Astrocyte of the spinal cord (primary cell): ENCODE data around the gene SRGAP2C.
"Not testable (repeated sequence)": the region's sequence is repeated elsewhere in the genome, so short reads cannot be mapped to it uniquely, and the experiment has no call there.

Experiments
- DNase-seq: peaks from one replicate; pipeline ENCODE4 v3.0.0; 2011; ENCODE audit warnings: low read depth, low spot score
- H3K4me3 ChIP-seq: 2 replicates; pipeline ENCODE4 v1.5.1; 2011; ENCODE audit warnings: low read depth, mild to moderate bottlenecking, low read length, moderate library complexity
- in situ Hi-C: cut with HindIII; loops from 2 replicates; pipeline ENCODE4 v1.10.0; 2017; ENCODE audit warnings: low sequenced_read_pairs

Gene SRGAP2C

DNA sequence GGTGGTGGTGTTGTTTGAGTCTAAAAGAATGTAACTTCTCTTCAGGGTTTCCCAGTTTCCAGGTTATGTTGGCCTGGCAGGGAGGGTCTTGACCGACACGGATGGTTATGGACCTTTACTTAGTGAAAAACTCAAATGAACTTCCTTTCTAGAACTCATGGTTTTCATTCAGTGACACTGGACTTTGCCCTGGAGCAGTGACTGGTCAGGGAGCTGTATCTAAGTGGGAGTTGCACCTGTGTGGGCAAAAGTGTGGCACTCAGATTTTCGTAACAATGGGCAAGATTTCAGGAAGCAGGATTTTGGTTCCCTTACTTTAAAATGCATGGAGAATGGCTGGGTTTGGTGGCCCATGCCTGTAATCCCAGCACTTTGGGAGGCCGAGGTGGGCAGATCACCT, 67.9 kb downstream of the SRGAP2C start:
- H3K4me3 ChIP-seq, in situ Hi-C loops, DNase-seq: not testable (repeated sequence)

DNA sequence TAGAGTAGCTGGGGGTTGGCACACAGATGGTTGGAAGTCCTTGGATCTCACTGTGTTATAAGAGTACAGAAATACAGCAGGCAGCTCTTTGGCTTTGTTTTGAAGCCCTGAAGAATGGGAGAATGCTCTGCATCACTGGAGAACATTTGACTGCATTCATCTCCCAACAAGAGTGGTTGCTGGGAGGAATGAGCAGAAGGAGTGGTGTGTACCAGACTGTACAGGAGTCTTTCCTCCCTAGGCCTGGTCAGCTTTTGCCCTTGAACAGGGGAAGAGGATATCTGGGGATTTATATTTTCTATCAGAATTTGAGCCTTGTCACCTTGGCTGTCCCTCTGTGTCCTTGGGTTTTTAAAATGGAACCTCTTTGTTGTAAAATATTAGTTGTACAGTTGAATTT, 69.8 kb downstream of the SRGAP2C start:
- H3K4me3 ChIP-seq, in situ Hi-C loops, DNase-seq: not testable (repeated sequence)

DNA sequence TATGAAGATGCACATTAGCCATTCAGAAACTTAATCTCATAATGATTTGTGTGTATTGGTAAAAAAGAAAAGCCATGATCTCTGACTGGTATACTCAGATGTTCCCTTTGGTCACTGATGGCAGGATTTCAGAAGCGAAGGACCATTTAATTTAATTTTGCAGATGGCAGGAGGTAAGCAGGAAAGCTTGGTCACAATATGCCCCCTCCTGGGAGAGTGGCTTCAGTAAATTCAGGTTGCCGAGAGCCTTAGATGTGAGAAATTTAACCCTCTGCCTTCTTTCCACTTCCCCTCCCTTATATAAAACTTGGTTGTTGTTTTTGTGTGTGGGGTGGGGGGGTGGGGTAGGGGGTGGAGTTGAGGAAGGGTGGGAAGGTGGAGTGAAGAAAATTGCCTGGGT, 72.9 kb downstream of the SRGAP2C start:
- in situ Hi-C loops, result not testable (repeated sequence)

DNA sequence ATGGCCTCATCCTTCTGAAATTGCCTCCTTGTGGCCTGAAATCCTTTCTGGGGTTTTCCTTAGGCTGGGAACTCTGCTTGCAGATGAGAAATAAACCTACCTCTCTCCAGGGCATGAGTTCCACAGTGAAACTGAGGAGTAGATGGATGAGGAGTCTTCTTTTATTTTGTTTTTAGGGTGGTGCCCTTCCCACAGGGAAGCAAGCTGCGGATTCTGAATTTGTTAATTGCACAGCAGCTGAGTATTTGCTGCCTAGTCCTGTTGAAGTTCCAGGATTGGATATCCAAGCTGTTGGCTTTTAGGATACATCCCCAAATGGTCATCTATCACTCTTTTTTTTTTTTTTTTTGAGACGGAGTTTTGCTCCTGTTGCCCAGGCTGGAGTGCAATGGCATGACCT, 73.4 kb downstream of the SRGAP2C start:
- H3K4me3 ChIP-seq, DNase-seq, in situ Hi-C loops: not testable (repeated sequence)

More for the DNA sequence above, 72.9 kb downstream of the SRGAP2C start:
- H3K4me3 ChIP-seq, DNase-seq: not testable (repeated sequence)

DNA sequence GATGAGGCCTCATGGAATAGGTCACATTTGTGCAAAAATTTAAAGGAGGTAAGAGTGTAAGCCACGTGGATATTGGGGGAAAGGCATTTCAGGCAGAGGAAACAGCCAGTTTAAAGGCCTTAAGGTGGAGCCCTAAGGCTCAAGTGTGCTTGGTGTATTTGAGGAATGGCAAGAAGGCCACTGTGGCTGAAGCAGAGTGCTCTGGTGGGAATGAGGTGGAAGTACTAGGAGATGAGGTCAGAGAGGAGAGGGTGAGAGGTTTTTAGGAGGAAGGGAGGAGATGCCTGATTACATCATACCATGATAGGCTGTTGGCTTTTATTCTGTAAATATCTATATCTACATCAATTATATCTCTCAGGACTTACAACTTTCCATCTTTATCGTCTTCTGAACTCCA, 75.4 kb downstream of the SRGAP2C start:
- H3K4me3 ChIP-seq, in situ Hi-C loops, DNase-seq: not testable (repeated sequence)

DNA sequence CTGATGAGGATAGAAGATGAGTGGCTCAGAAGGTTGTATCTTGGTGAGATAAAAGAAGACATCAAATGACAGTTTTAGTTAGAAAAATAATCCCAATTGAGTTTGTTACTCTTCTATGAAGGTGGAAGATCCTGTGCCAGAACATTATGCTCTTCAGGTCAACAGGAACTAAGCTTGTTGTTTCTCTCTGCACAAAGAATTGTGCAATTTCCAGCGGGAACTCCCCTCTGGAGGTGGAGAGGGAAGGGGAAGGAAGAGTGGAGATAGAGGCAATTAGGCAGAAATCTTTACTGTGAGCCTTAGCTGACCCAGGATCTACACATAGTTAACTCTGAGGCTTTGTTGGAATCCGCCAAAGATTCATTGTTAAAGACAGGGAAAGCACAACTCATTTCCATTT, 77.4 kb downstream of the SRGAP2C start:
- in situ Hi-C loops, DNase-seq, H3K4me3 ChIP-seq: not testable (repeated sequence)

DNA sequence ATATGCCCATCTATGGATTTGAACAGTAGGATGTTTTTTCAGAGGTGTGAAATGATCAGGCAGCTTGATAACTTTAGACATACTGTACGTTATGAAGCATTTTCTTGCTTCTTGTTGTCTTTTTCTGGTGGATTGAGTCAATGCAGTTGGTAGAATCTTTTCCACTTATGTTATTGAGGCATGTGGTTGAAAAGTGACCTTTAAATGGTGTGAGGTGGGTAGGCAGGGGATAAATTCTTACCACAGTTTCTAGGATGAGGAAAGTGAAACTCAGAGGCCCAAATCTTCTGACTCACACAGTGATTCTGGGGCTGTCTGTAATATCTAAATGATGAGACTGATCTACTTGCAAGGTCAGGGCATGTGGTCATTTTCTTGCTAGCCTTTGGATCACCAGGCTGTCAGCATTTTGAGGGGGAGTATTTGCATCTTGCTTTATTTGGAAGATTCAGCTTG, 79.0 kb downstream of the SRGAP2C start:
- H3K4me3 ChIP-seq, in situ Hi-C loops: not testable (repeated sequence)
- peak; percentile 67 for DNase-seq

DNA sequence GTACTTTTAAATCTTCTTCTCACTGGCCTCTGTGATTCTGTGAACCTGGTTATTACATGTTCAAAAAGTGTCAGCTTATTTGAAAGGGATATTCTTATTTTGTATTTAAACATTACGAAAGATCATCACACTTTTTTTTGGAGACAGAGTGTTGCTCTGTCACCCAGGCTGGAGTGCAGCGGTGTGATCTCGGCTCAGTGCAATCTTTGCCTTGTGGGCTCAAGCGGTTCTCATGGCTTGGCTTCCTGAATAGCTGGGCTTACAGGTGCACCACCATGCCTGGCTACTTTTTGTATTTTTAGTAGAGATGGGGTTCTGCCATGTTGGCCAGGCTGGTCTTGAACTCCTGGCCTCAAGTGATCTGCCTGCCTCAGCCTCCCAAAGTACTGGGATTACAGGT, 82.3 kb downstream of the SRGAP2C start:
- in situ Hi-C loops, H3K4me3 ChIP-seq, DNase-seq: not testable (repeated sequence)

DNA sequence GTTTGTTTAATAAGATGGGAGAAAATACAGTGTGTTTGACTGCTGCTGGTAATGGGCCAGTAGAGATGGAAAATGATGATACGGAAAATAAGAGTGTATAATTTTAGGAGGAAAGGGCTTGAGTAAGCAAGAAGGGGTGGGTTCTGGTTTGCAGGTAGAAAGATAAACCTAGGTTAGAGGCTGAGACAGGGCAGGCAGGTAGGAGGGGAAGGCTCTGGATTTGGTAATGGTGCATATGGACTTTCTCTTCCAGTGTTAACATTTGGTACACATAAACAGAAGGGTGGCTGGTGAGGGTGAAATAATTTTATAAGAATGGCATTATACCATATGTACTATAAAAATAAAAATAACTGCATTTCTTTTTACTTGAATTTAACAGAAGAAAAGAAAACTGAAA, 84.5 kb downstream of the SRGAP2C start:
- in situ Hi-C loops, result not testable (repeated sequence)

DNA sequence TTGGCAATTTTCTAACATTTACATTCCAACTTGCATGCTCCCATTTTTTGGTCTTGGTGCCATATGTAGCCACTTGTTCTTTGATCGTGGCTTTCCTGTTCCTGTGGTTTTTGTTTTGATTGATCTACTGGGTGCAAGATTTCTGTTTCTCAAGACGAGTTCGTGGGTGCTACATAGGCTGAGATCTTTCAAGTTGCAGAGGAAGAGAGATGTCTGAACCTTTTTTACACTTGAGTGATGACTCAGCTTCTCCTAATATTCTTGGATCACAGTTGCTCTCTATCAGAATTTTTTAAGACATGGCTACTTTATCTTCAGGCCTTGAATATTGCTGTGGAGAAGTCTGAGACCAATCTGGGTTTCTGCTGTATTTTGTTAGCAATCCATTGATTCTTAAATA, 85.2 kb downstream of the SRGAP2C start:
- in situ Hi-C loops, DNase-seq, H3K4me3 ChIP-seq: not testable (repeated sequence)

More for the DNA sequence above, 84.5 kb downstream of the SRGAP2C start:
- not testable (repeated sequence) for DNase-seq, H3K4me3 ChIP-seq

DNA sequence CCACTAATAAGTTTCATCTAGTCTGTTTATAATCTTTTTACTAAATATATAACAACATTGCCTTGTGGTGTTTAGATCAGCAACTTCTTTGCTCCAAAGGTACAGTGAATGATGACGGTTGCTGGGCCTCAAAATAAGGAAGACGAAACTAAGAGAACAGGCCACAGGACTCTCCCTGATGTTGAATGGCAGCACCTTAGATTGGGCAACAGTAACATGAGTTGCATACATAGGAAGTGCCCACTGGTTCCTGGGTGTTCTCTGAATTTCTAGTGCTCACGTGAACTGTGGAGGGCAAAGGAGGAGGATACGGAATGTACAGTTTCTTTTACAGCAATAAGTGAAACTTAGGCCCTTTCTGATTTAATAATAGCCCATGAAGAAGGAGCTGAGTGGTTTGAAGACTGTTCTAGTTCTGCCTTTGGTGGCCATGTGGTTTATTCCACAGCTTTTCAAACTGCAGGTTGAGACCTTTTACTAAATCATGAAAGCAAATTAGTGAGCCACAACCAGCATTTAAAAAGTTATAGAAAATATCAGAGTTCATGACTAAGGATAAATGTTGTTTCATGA, 86.5 kb downstream of the SRGAP2C start:
- H3K4me3 ChIP-seq, DNase-seq, in situ Hi-C loops: not testable (repeated sequence)

DNA sequence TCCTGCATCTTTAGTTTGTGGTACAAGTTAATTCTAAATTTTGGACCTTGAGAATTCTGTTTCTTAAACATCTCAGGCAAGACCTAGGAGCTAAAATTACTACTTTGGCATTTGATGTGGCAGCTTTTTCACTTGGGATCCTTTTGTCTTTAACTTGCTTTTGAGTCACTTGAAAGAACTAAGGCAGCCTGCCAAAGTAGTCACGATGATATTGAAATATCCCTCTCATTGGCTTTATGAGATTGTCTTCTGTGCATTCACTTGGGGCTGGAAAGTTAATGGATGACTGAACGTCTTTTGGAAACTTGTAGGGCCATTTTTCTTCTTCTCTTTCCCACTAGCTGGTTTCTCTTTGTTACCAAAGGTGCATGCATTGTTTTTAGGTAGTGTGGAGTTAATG, 90.7 kb downstream of the SRGAP2C start:
- DNase-seq, in situ Hi-C loops: not testable (repeated sequence)

DNA sequence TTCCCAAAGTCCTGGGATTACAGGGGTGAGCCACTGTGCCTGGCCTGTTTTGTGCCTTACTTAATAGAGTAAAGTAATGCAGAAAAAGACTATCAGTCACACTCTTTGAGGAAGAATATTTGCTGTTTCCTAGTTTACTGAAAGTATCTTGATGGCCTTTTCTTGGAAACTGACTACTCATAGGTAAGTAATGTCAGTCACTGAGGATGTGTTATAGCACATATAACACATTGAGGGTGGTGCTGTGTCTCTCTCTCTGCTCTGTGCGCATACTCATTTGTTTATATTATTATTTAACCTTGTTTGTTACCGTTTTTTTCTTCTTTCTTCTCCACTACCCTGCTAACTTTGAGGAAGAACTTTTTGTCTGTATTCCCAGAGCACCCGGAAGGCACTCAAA, 93.4 kb downstream of the SRGAP2C start:
- in situ Hi-C loops, H3K4me3 ChIP-seq, DNase-seq: not testable (repeated sequence)

More for the DNA sequence above, 90.7 kb downstream of the SRGAP2C start:
- not testable (repeated sequence) for H3K4me3 ChIP-seq

DNA sequence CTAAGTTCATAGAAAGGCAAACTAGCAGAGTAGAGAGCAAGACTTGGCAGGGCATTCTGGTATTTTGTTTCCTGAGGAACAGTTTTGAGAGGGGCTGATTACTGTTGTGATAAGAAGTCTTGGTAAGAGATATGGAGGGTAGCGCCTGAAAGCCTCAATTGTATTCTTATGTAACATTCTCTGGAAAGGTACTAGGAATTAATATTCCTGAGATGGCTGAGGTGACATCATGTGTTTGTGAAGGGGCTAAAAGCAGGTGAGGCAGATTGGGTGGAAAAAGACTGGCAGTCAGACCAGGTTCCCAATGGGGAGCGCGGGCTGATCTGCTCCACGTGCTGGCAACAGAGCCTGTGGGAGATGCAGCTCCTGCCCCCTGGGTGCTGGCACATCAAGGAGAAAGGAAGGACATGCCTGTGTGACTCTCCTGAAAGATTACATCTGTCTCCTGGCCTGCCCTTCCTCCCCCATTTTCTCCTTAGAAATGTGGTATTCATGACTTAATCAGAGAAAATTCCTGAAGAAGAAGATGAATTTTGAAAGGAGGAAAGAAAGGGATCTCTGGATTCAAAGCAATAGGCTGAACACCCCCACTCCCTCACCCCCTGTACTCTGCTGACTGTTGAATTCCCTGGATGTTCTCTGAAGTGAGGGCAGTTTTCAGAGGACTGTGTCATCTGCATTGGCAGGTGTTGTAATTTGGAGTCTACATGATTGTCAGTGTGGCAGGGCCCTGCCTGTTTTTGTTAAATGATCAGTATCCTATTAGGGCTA, 94.2 kb downstream of the SRGAP2C start:
- in situ Hi-C loops, DNase-seq, H3K4me3 ChIP-seq: not testable (repeated sequence)

DNA sequence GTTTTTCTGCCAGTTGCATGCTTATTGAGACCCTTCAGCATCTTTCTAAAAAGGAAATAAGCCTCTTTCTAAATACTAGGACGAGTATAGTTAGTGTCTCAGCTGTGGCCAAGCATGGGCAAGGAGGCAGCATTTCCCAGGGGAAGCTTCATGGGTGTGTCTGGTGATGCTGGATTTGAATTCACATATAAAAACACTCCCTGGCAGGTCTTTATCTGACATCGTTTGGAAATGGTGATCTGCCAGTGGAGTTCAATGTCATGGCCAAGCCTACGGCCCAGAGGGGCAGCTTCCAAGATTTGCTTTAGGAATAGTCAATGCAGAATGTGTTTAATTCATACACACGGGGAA, 94.7 kb downstream of the SRGAP2C start:
- in situ Hi-C loops, DNase-seq, H3K4me3 ChIP-seq: not testable (repeated sequence)

DNA sequence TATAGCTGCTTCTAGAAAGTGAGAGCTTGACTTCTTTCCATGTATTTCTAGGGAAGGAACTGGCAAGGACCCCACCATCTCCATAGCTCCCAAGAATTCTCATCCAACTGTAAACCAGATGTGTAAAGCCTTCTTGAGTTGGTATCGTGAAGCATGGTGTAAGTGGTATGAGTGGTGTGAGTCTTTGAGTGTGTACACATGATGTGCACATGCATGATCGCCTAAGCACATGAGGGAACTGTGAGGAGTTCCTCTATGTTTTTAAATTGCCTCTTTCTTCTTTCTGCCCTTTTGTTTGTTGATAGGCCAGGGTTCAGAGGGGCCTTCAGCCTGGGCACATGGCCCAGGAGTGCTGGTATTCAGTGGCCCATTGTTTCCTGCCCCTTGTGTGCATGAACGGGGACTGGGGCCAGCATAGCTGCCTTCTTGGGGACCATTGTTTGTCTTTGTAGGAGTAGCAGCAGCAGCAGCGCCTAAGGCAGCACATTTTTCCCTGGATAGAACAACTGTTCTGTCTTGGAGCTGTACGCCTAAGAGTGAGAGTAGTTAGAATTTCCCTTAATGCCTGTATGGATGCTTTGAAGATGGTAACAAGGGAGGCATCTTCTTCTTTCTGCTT, 96.0 kb downstream of the SRGAP2C start:
- in situ Hi-C loops, H3K4me3 ChIP-seq: not testable (repeated sequence)

DNA sequence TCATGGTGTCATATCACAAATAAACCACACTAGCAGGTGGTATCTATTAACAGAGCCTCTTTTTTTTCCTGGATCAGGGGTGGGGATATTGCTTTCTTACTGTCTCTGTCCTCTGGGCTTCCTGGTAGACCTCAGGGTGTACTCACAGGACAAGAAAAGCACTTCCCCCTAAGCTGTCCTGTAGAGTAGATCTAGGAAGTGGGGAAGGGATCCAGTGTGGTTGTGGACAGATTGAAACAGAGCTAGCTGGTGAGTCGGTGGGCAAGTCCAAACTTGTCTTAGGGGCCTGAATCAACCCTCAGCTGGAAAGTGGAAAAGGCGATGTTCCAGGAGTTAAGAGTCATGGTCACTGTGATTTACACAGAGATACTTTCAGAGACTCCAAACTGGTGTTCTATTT, 96.7 kb downstream of the SRGAP2C start:
- DNase-seq, H3K4me3 ChIP-seq, in situ Hi-C loops: not testable (repeated sequence)

More for the DNA sequence above, 96.0 kb downstream of the SRGAP2C start:
- not testable (repeated sequence) for DNase-seq
